ENCODE measurements around the gene CFAP107.

CFAP107 gene

DNA sequence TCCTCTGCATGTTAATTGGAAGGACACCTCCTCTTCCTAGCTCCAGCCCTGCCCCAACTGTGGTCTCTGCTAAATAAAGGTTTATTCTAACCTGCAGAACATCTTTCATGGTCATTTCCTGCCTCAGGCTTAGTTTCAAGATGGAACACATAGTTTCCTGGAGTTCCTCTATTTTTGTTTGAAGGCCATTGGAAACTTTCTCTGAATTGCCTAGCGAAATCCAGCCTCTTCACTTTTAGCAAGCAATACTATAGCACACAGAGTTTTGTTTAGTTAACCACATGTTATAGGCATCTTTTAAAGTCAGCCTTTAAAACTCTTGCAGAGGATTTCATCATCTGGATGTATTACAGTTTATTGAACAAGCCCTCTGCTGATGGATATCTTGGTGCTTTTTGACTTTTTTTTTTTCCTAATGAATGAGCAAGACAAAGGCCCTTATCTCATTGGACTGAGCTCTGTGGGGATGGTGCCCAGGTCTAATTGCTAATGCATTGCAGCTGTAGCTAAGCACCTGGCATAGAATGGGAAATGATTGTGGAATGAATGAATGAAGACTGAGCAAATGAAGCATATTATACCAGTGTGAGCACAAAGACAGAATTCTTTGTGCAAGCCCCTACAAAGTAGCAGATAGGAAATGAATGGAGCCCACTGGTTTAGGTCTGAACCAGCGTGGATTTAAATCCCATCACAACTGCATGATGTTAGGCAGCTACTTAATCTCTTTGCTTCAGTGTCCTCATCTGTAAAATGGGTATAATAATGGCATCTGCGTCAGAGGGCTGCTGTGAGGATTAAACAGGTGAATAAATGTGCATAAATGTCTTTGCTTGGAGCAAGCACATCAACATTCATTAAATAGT, 641 bp upstream of the CFAP107 start:
- no peak for FAIRE-seq

DNA sequence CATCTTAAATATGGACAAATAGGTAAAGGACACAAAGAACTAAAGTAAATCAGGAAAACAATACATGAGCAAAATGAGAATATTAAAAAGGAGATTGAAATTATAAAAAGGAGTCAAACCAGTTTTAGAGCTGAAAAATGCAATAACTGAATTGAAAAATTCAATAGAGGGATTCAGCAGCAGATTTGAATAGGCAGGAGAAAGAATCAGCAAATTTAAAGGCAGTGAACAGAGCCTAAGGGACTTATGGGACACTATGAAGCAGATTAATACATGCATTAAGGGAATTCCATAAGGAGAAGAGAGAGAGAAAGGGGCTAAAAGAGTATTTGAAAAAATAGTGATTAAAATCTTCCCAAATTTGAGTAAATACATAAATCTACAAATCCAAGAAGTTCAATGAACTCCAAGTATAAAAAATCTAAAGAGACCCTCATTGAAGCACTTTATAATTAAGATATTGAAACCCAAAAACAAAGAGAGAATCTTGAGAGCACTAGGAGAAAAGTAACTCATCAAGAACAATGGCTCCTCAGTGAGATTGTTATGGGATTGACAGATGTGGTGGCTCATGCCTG, 2.9 kb downstream of the CFAP107 start:
- no peak for FAIRE-seq

DNA sequence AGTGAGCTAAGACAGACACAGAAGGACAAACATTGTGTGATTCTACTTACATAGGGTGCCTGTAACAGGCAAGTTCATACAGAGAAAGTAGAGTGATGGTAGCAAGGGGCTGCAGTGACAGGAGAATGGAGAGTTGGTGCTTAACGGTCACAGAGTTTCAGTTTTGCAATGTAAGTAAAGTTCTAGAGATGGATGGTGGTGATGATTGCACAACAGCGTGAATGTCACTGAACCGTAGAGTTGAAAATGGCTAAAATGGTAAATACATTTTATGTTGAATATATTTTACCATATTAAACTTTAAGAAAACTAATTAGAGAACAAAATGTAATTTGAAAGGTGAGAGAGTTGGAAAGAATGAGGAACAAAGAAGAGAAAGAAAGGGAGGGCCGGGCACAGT, 8.7 kb downstream of the CFAP107 start:
- FAIRE-seq = no peak

DNA sequence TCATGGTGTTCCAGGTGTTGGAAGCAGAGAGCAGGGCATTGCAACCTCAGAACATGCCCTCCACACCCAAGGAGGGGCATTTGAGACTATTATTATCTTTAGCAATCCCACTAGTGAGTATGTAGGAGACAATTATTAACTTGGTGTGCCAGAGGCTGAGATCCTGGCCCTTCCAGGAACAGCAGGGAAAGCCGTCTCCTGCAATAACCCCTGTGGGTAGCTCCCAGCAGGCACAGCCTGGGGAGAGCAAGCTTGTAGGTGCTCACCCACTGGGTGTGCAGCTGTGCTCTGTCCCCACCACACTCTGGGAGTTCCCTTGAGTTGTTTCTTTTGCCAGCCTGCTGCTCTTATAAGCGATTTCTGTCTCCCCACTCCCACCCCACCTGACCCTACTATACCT, 10.3 kb downstream of the CFAP107 start:
- FAIRE-seq = no peak

DNA sequence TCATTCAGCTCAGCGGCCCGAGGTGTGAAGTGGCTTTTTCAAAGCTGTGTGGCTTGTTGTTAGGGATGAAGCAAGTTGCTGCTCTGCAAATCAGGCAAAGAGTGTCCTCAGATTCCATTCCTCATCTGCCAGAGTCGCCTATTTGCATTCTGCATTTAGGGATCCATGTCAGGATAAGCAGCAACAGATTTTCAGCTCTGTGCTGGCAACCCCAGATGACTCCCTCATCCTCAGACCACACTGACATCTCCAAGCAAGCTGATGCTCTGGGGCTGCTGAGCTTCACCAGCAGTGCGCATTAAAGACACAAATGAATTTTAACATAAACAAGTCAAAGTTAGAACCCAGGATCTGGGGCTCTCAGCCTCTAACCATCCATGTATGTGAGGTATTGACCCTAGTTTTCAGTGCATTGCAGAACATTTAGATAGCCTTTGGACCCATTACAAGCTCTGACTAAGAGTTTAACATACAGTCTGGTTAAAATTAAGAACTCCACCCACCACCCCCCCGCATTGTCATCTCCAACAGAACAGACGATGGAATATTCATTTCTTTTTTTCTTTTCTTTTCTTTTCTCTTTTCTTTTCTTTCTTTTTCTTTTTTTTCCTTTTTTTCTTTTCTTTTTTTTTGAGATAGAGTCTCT, 10.9 kb downstream of the CFAP107 start:
- no peak for FAIRE-seq

DNA sequence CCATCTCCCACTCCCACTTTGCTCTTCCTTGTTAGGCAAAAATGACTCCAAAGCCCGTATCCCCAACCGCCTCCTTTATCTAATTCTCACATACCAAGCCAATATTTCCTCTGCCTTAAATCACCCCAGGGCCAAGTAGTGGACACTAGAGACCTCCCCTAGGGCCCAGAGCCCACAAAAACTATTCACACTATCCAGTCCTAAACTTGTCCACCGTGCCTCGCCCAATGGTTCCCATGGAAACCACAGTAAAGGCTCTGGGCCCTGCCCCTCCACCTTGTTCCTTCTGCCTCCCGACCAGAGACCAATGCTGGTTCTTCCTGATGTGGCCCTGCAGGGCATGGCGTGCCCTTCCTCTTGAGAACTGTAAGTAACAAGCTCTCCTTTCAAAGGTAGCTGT, 11.8 kb downstream of the CFAP107 start:
- no peak for FAIRE-seq

DNA sequence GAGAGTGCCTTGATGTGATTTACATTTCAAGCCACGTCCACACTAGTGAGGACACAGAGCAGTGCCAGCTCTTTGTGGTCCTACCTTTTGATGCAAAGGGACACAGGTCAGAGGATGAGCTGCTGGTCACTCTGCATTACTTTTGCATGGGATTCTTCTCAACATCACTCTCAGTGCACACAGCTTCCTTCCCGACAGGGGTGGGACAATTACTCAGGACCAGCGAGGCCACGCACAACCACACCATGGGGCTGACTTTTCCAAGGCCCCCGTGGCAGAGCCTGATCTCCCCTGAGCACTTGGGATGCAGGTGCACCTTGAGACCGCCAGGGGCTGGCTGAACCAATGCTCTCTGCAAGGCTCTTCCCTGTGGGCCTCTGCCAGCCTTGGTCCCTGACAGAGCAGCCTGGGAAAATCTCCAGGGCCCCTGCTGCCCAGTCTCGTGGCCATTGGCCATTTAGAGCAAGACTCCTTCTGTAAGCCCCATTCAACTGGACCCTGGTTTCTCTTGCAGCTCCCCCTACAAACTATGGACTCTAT, 14.3 kb downstream of the CFAP107 start:
- no peak for FAIRE-seq

DNA sequence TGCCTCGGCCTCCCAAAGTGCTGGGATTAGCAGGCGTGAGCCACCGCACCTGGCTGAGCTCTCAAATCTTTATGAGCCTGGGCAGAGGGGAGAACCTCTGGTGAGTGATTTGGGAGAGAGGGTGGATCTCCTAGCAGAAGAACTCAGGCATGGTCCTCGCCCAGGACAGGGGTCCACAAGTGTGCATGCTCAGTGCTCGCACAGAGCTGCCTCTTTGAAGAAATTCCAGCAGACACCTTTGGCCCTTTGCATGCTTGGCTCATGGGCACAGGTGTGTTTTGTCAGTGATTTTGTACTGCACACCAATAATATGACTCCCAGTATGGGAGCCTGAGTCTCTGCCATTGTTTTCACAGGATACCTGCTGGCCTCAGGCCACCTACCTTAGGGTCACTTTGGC, 15.8 kb downstream of the CFAP107 start:
- no peak for FAIRE-seq

DNA sequence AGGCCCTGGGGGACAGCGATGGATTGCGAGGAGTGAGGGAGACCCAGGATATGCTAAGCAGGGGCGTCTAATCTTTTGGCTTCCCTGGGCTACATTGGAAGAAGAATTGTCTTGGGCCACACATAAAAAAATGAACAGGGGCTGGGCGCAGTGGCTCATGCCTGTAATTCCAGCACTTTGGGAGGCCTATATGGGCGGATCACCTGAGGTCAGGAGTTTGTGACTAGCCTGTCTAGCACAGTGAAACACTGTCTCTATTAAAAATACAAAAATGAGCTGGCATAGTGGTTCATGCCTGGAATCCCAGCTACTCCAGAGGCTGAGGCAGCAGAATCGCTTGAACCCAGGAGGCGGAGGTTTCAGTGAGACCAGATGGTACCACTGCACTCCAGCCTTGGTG, 16.8 kb downstream of the CFAP107 start:
- no peak for FAIRE-seq

DNA sequence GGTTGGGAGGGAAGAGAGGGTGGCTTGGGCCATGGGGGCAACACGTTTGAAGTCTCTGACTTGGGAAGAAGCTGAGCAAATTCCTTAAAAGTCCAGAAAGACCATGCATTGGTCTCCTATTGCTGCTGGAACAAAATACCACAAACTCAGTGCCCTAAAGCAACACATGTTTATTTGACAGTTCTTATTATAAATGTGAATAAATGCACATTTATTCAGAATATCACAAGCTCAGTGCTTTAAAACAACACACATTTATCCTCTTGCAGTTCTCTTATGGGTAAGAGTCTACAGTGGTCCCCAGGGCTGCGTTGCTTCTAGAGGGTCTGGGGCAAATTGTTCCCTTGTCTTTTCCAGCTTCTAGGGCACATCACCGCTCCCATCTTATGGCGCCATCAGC, 17.5 kb downstream of the CFAP107 start:
- FAIRE-seq = no peak

DNA sequence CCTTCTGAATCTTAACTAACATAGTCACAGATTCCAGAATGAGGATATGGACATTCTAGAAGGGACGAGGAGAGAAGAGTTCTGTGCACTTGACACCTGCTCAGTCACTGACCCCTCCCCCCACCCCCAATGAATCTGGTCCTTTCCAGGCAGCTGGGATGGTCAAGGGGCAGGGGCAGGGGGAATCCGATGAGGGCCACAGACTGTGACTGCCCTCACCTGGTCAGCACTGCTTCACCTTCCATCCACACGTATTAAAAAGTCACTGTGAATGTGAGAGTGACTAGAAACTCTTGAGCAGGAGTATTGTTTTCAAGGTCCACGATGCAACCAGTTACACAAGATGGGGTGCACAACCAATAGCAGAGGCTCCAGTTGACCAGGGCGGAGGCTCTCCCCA, 18.0 kb downstream of the CFAP107 start:
- FAIRE-seq = no peak

DNA sequence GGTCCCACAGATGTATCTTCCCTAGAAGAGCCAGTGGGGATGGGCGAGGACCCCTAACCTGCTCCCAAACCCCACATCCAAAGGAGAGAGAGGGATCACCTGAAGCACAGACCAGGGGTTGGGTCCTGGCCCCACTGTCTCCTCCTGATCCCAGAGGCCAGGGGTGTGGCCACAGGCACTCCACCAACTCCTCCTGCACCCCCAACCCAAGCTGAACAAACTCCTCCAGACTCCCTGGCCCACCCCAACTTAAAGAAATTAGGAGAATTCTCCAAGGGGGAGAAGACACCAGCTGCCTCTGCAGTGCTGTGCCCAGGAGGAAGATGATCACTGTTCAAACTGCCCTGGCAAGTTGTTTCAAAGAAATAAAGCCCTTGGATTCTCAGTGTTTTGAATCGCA, 23.0 kb downstream of the CFAP107 start:
- FAIRE-seq = no peak

DNA sequence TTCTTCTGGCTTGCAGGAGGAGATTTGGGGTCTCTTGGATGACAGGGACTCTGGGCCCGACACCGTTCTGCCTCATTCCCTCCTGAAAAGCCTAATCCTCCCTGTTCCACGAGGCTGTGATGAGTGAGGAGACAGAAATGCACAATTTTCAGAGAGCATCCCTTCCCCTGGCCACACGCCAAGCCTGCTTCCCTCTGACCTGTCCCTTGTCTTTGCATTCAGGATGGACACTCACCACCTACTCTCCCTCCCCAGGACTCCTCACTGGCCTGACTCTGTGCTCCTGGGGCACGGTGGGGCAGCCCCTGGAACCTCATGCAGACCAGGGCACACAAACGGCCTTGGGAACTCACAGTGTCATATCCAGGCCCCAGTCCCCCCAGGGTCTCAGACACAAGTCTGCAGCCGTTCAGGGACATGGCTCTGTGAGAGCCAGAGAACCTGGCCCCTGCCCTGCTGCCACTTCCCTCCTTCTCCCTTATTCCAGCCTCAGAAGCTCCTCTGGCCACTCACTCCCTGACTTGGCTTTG, 24.0 kb downstream of the CFAP107 start:
- FAIRE-seq = no peak

DNA sequence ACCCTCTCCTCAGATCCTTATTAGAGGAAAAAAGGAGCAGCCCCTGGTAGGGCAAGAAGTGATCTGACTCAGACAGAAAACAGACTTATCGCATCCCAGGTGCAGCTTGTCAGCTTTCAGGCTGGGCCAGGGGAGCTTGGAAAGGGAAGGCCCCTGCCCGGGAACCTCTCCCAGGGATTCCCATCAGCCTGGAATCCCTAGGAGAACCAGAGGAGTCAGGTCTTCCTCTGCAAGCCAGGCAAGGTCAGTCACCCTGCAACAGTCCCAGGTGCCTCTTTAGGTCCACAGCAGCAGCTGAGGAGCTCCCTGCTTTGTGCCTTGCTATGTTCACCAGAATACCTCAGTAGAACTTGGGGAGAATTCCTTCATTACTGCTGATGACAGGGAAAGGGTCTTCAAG, 24.6 kb downstream of the CFAP107 start:
- FAIRE-seq = no peak

DNA sequence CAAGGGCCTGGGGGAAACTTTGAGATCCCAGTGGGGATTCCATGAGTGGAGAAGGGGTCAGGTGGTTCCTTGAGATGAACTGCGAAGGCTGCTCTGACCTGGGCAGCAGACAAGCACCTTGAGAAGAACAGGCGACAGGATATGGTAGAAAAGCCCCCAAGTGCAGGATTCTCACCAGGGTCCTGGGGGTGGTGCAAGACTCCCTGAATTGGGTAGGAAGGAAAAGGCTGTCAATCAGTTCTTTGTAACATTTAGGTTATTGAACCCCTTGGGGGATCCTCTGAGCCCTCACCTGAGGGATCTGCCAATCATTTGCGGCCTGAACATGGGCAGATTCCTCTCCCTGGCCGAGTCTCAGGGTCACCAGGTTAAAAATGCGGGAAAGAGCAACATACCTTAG, 25.2 kb downstream of the CFAP107 start:
- no peak for FAIRE-seq

DNA sequence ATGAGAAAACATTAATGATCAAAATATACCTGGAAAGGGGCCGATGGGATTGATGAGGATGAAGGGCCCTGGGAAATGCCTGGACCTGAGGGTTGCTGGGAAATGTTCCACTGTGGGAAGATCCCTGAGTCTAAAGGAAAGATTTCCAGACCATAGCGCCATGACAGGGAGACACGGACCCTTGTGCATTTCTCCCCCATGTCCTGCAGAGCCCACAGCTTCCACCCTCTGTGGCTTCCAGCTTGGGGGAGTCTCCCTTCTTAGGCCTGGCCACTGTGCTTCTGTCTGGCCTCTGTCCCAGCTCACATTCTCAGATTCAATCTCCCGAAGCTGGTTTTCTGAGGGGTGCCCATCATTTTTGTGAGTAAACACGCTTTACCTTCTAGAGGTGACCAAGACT, 26.5 kb downstream of the CFAP107 start:
- no peak for FAIRE-seq

DNA sequence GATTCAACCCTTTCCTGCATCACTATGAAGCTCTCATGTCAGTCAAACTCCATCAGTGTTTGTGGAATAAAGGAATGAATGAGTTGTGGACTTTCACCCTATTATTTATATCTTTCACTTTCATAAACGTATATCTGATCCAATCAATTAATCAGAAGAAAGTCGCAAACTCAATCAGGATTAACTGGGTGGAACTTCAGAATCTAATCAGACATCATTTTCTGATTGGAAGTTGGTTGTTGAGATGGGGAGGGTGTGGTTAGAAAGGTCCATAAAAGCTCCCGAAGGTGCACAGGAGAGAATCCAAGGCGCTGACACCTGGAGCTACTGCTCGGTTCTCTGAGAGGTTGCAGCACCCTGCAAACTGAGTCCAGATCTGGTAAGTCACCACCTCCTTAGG, 27.4 kb downstream of the CFAP107 start, which contains the start of gene PRAMEF12:
TSS of gene PRAMEF12 (plus strand) at position 301 of the 400 bp plus-strand sequence. CDS start 1,130 bp downstream, outside the sequence.
- FAIRE-seq = no peak

DNA sequence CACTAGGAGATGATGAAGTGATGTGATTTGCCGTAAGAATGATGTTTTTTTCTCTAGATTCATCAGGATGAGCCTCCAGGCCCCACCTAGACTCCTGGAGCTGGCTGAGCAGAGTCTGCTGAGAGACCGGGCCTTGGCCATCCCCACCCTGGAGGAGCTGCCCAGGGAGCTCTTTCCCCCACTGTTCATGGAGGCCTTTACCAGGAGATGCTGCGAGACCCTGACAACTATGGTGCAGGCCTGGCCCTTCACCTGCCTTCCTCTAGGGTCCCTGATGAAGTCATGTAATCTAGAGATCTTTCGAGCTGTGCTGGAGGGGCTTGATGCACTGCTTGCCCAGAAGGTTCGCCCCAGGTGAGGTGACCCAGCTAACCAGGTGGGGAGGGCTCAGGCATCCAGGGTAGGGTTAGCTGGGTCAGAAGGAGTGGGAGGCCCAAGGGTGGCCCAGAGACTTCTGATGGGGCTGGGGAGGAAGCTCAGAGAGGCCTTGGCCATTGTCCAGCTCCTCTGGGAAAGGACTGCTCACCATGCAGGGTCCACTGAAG, 28.9 kb downstream of the CFAP107 start:
- FAIRE-seq = no peak

DNA sequence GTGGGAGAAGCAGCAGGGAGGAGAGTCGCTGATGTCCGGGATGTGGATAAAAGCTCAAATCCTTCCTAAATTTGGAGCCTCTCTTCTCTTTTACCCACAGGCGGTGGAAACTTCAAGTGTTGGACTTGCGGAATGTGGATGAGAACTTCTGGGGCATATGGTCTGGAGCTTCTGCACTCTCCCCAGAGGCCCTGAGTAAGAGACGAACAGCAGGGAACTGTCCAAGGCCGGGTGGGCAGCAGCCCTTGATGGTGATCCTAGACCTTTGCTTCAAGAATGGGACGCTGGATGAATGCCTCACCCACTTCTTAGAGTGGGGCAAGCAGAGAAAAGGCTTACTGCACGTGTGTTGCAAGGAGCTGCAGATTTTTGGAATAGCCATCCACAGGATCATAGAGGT, 29.4 kb downstream of the CFAP107 start:
- no peak for FAIRE-seq

DNA sequence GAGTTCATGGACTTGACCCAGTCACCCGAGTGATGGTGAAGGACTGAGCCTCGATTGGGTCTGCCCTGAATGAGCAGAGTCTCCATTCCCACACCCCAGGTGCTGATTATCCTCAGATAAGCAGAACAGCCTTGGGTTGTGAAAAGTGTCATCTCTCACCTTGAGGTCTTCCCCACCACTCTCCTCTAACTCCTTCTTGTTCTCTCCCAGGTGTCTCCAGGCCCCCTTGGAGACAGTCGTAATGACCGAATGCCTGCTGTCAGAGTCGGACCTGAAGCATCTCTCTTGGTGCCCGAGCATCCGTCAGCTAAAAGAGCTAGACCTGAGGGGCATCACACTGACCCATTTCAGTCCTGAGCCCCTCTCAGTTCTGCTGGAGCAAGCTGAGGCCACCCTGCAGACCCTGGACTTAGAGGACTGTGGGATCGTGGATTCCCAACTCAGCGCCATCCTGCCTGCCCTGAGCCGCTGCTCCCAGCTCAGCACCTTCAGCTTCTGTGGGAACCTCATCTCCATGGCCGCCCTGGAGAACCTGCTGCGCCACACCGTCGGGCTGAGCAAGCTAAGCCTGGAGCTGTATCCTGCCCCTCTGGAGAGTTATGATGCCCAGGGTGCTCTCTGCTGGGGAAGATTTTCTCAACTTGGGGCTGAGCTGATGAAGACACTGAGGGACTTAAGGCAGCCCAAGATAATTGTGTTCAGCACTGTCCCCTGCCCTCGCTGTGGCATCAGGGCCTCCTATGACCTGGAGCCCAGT, 31.0 kb downstream of the CFAP107 start:
- FAIRE-seq = no peak

DNA sequence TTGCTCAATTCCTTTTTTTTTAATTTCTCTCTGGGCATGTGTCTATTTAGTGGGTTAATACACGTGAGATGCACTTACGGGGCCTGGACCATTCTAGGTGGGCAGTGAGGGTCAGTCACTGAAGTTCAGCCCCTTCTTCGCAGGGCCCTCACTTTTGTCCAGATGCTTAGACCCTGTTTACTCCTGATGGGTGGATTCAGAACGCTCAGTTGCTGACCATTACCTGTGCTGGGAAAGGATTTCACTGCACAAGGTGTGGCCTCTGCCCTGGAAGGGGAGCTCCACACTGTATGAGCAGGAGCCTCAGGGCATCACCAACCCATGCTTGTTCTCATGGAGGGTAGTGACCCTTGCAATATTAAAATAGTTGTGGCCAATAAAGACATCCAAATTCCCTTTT, 32.1 kb downstream of the CFAP107 start:
- FAIRE-seq = no peak

DNA sequence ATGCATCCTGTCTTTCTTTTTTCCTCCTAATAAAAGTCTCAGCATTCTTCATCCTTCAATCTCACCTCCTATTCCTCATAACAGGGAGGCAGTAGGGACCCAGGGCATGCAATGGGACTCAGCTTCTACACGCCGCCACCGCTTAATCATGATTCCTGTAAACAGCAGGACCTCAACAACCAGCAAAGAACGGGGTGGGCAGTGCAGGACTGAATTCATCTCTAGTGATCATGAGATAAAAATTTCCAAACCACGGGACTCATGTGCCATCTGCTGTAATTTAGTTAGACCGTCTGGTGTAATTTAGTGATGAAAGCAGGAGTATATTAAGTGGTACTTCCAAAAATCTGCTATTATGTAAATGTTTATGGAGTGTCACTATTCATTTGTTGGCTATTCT, 32.9 kb downstream of the CFAP107 start:
- no peak for FAIRE-seq
